PC-3 (cell line): ENCODE data around the gene PCDHA3.

ENCODE experiments used
- EZH2 ChIP-seq: fragments of 300-600 bp; sonication (generic); IDR thresholded peaks from one replicate; pipeline ENCODE4 v1.6.1; 2017; ENCODE audit warnings: antibody characterized with exemption, mild to moderate bottlenecking, low read length; ENCODE audit not compliant: unreplicated experiment
- EZH2phosphoT487 ChIP-seq: fragments of 300-600 bp; sonication (generic); IDR thresholded peaks from 2 replicates; pipeline ENCODE4 v1.6.1; 2018; ENCODE audit warnings: mild to moderate bottlenecking, antibody characterized with exemption, low read length, borderline replicate concordance
- TF ChIP-seq, protein P1 (sequence below): fragments of 300-600 bp; sonication (generic); conservative IDR thresholded peaks from 2 replicates; pipeline ENCODE4 v1.5.1; 2017; ENCODE audit warnings: antibody characterized with exemption, low read depth, mild to moderate bottlenecking, low read length

- TF ChIP-seq, protein P1, sequence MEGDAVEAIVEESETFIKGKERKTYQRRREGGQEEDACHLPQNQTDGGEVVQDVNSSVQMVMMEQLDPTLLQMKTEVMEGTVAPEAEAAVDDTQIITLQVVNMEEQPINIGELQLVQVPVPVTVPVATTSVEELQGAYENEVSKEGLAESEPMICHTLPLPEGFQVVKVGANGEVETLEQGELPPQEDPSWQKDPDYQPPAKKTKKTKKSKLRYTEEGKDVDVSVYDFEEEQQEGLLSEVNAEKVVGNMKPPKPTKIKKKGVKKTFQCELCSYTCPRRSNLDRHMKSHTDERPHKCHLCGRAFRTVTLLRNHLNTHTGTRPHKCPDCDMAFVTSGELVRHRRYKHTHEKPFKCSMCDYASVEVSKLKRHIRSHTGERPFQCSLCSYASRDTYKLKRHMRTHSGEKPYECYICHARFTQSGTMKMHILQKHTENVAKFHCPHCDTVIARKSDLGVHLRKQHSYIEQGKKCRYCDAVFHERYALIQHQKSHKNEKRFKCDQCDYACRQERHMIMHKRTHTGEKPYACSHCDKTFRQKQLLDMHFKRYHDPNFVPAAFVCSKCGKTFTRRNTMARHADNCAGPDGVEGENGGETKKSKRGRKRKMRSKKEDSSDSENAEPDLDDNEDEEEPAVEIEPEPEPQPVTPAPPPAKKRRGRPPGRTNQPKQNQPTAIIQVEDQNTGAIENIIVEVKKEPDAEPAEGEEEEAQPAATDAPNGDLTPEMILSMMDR = no peak
- no peak for TF ChIP-seq EZH2
- TF ChIP-seq EZH2phosphoT487 = no peak
Measured at GRCh38 chr5:140800816-140801493, at the start of gene PCDHA3.
